PC-3 (cell line): Measurements from ENCODE around the gene TMEM126A. TPM values are rescaled to one million over a fixed set of nuclear protein-coding genes. Genes with fewer than 3 reads are reported as not detected.

ENCODE experiments used
- ATAC-seq: fragments of 200-7000 bp; cut with Tn5 transposase; 2 replicates; pipeline ENCODE4 v1.9.1; 2020; ENCODE audit warnings: mild to moderate bottlenecking, moderate library complexity
- BruUV-seq: library from RNA; stranded (reverse); fragments of 400-500 nt; replicated peaks from 2 replicates; lab custom pipeline; 2021; lab: Mats Ljungman, UMichigan
- CTCF ChIA-PET: fragments of 300-600 bp; sonication (Branson Sonifier 250); formaldehyde crosslinking; loops from one replicate; lab custom pipeline; 2022; ENCODE audit warnings: antibody characterized with exemption; lab: Charles Lee
- POLR2A ChIA-PET: fragments of 300-600 bp; sonication (Branson Sonifier 250); formaldehyde crosslinking; loops from one replicate; lab custom pipeline; 2022; ENCODE audit warnings: antibody characterized with exemption; ENCODE audit not compliant: unreplicated experiment; lab: Charles Lee
- DNase-seq: peaks from one replicate; pipeline ENCODE4 v3.0.0-alpha.2; 2015
- H2AFZ ChIP-seq: fragments of 300-600 bp; sonication (generic); 2 replicates; pipeline ENCODE4 v1.6.0; 2016; ENCODE audit warnings: antibody characterized with exemption, low read length
- H3F3A ChIP-seq: fragments of 300-600 bp; sonication (generic); one replicate; pipeline ENCODE4 v1.6.0; 2017; ENCODE audit warnings: antibody characterized with exemption, low read length, control low read depth, mild to moderate bottlenecking; ENCODE audit not compliant: unreplicated experiment
- H3K27ac ChIP-seq: fragments of 300-600 bp; sonication (generic); 2 replicates; pipeline ENCODE4 v1.5.1; 2016; ENCODE audit warnings: mild to moderate bottlenecking, low read length
- H3K27me3 ChIP-seq: fragments of 300-600 bp; sonication (generic); 2 replicates; pipeline ENCODE4 v1.6.1; 2016; ENCODE audit warnings: low read length, mixed read lengths
- H3K36me3 ChIP-seq: fragments of 300-600 bp; sonication (generic); 2 replicates; pipeline ENCODE4 v1.6.1; 2016; ENCODE audit warnings: low read depth, mixed run types, low read length, mixed read lengths
- H3K4me1 ChIP-seq: fragments of 300-600 bp; sonication (generic); 2 replicates; pipeline ENCODE4 v1.5.1; 2016; ENCODE audit warnings: low read length; ENCODE audit not compliant: insufficient read depth
- H3K4me2 ChIP-seq: fragments of 300-600 bp; sonication (generic); 2 replicates; pipeline ENCODE4 v1.6.0; 2016; ENCODE audit warnings: low read length
- H3K4me3 ChIP-seq: fragments of 300-600 bp; sonication (generic); 2 replicates; pipeline ENCODE4 v1.5.1; 2016; ENCODE audit warnings: mild to moderate bottlenecking, low read length, mixed read lengths
- H3K79me2 ChIP-seq: fragments of 300-600 bp; sonication (generic); 2 replicates; pipeline ENCODE4 v1.6.1; 2017; ENCODE audit warnings: low read length, mixed read lengths
- H3K9ac ChIP-seq: fragments of 300-600 bp; sonication (generic); 2 replicates; pipeline ENCODE4 v1.6.0; 2016; ENCODE audit warnings: mild to moderate bottlenecking, low read length
- H3K9me2 ChIP-seq: fragments of 300-600 bp; sonication (generic); replicated peaks from 2 replicates; pipeline ENCODE4 v1.6.1; 2016; ENCODE audit warnings: mixed run types, low read length, mixed read lengths
- H3K9me3 ChIP-seq: fragments of 300-600 bp; sonication (generic); 2 replicates; pipeline ENCODE4 v1.6.1; 2016; ENCODE audit warnings: low read length, mixed read lengths
- H4K20me1 ChIP-seq: fragments of 300-600 bp; sonication (generic); 2 replicates; pipeline ENCODE4 v1.6.1; 2016; ENCODE audit warnings: low read length, mixed read lengths
- EZH2 ChIP-seq: fragments of 300-600 bp; sonication (generic); IDR thresholded peaks from one replicate; pipeline ENCODE4 v1.6.1; 2017; ENCODE audit warnings: antibody characterized with exemption, mild to moderate bottlenecking, low read length; ENCODE audit not compliant: unreplicated experiment
- EZH2phosphoT487 ChIP-seq: fragments of 300-600 bp; sonication (generic); IDR thresholded peaks from 2 replicates; pipeline ENCODE4 v1.6.1; 2018; ENCODE audit warnings: mild to moderate bottlenecking, antibody characterized with exemption, low read length, borderline replicate concordance
- intact Hi-C: fragments of 100-400 bp; cut with micrococcal nuclease; formaldehyde crosslinking; loops from 2 replicates; pipeline ENCODE4 v1.9.0; 2023
- total RNA-seq: library from RNA; depleted of rRNA; stranded (reverse); fragments of >200 nt; gene quantifications from 2 replicates; pipeline ENCODE4 v1.2.3, GENCODE V29; 2014
- TF ChIP-seq, protein P1 (sequence below): fragments of 300-600 bp; sonication (generic); conservative IDR thresholded peaks from 2 replicates; pipeline ENCODE4 v1.5.1; 2017; ENCODE audit warnings: antibody characterized with exemption, low read depth, mild to moderate bottlenecking, low read length

Gene TMEM126A
- total RNA-seq, 1 experiment from 2014 or later, result 37.8 TPM

- Histone ChIP-seq H4K20me1 (no peaks in the 10 kb centered on the region), H2AFZ (no peak overlapping the region), H3K36me3 (peaks cover 28% of the 10 kb centered on the region), H3K27me3 (no peaks in the 10 kb centered on the region), H3K9ac (no peak overlapping the region), H3K27ac (no peak overlapping the region), H3F3A (no peaks in the 10 kb centered on the region), H3K4me1 (peaks cover 5% of the 10 kb centered on the region), H3K9me2 (no peaks in the 10 kb centered on the region), H3K4me2 (no peak overlapping the region), H3K79me2 (peaks cover 31% of the 10 kb centered on the region), H3K4me3 (no peak overlapping the region), H3K9me3 (no peaks in the 10 kb centered on the region)
- ChIA-PET POLR2A (no interaction called here), CTCF (no interaction called here)
- BruUV-seq, result no TSS peak
- intact Hi-C loops, result no loop called here
- ATAC-seq (no peak), DNase-seq (no peak)
- TF ChIP-seq EZH2phosphoT487, result no peak
- no peak for TF ChIP-seq EZH2
- TF ChIP-seq, protein P1, sequence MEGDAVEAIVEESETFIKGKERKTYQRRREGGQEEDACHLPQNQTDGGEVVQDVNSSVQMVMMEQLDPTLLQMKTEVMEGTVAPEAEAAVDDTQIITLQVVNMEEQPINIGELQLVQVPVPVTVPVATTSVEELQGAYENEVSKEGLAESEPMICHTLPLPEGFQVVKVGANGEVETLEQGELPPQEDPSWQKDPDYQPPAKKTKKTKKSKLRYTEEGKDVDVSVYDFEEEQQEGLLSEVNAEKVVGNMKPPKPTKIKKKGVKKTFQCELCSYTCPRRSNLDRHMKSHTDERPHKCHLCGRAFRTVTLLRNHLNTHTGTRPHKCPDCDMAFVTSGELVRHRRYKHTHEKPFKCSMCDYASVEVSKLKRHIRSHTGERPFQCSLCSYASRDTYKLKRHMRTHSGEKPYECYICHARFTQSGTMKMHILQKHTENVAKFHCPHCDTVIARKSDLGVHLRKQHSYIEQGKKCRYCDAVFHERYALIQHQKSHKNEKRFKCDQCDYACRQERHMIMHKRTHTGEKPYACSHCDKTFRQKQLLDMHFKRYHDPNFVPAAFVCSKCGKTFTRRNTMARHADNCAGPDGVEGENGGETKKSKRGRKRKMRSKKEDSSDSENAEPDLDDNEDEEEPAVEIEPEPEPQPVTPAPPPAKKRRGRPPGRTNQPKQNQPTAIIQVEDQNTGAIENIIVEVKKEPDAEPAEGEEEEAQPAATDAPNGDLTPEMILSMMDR, result no peak
Measured at GRCh38 chr11:85634747-85635146, 13.0 kb upstream of the TMEM126A start.

- no peak for ATAC-seq
- H3K9me2 ChIP-seq, result no peaks in the 10 kb centered on the region
- peaks cover 8% of the 10 kb centered on the region; the same call in 1 of the 2 replicates for H3K4me1 ChIP-seq
- H3K4me2 ChIP-seq, result no peak overlapping the region
- no peak overlapping the region for H3K4me3 ChIP-seq
- BruUV-seq, result no TSS peak
- CTCF ChIA-PET, result no interaction called here
- DNase-seq, result peak; percentile 46
- H3K9ac ChIP-seq, result no peak overlapping the region
- TF ChIP-seq EZH2phosphoT487 (no peak), EZH2 (no peak)
- TF ChIP-seq, protein P1, result no peak
- no peak overlapping the region for H3K27ac ChIP-seq
- no peaks in the 10 kb centered on the region for H3K27me3 ChIP-seq
- no peaks in the 10 kb centered on the region for H3F3A ChIP-seq
- intact Hi-C loops, result no loop called here
- H4K20me1 ChIP-seq, result no peaks in the 10 kb centered on the region
- POLR2A ChIA-PET, result no interaction called here
- no peaks in the 10 kb centered on the region for H3K36me3 ChIP-seq
- no peak overlapping the region for H2AFZ ChIP-seq
- 0 out of 2 replicates have a peak, but pooled peaks cover 2% of the 10 kb centered on the region for H3K79me2 ChIP-seq
- no peaks in the 10 kb centered on the region for H3K9me3 ChIP-seq
Measured at GRCh38 chr11:85643191-85643614, 4.6 kb upstream of the TMEM126A start.

DNA sequence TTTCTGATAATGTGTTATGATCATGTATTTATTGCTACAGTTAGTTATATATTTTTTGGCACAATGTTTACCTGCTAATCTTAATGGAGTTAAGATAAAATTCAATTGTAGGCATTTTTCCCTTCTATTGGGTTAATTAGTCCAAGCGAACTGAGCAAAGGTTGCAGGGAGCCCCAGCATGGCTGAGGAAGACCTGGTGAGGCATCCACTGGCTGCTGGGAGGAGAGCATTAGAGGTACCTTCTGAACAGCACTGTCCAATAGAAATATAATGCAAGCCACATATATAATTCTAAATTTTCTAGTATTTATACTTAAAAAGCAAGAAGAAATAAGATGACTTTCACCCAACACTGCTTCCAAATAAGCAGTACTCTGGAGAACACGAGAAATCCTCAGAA, 689 bp upstream of the TMEM126A start:
- DNase-seq (no peak), ATAC-seq (no peak)
- no TSS peak for BruUV-seq
- H3K36me3 ChIP-seq, result no peaks in the 10 kb centered on the region
- H3F3A ChIP-seq, result no peaks in the 10 kb centered on the region
- peak overlapping the region; percentile 79 for H3K27ac ChIP-seq
- intact Hi-C loops, result loop anchor here (1.0 kb wide), 1 partner anchor 19 kb away; the partner anchor contains the start of gene TMEM126B
- H2AFZ ChIP-seq, result peak overlapping the region; percentile 87
- no peaks in the 10 kb centered on the region for H4K20me1 ChIP-seq
- ChIA-PET CTCF (no interaction called here), POLR2A (interaction anchor here (0.7 to 1.9 kb wide), 5 partner anchors 11 to 26 kb away, joined by 3 to 37 read pairs (median 8); partner anchors contain the start of gene CREBZF)
- H3K4me1 ChIP-seq, result peaks cover 25% of the 10 kb centered on the region
- no peaks in the 10 kb centered on the region for H3K9me2 ChIP-seq
- TF ChIP-seq EZH2phosphoT487 (no peak), EZH2 (no peak)
- TF ChIP-seq, protein P1, result no peak
- H3K4me2 ChIP-seq, result peak overlapping the region; percentile 94
- H3K27me3 ChIP-seq, result no peaks in the 10 kb centered on the region
- peaks cover 25% of the 10 kb centered on the region for H3K79me2 ChIP-seq
- no peaks in the 10 kb centered on the region for H3K9me3 ChIP-seq
- peak overlapping the region; percentile 76 for H3K4me3 ChIP-seq
- peak overlapping the region; percentile 77 for H3K9ac ChIP-seq
